Measurements from ENCODE around the gene THBS1. TPM values are rescaled to one million over a fixed set of nuclear protein-coding genes. Genes with fewer than 3 reads are reported as not detected.

THBS1 gene
- total RNA-seq, 4 donors from 2014 or later = 82.0 to 396 (median 89.6) TPM

- TF ChIP-seq CTCF (IDR thresholded peaks at IDR 0.05) = no peak
- TF ChIP-seq POLR2A (IDR thresholded peaks at IDR 0.05) = no peak
- no peak for TF ChIP-seq POLR2AphosphoS5 (IDR thresholded peaks at IDR 0.05)
- TF ChIP-seq EP300 (IDR thresholded peaks at IDR 0.05) = no peak
- 83% methylated on average over 8 of the region's 8 CpGs for WGBS
Measured at GRCh38 chr15:39595338-39596221, 14.7 kb downstream of the THBS1 start.

GRCh38 chr15:39596358-39597051, 15.6 kb downstream of the THBS1 start:
- no peak overlapping the region for H3K4me3 ChIP-seq
- DNase-seq (ENCODE audit: low spot score in 2 of 2) = no peak
- TF ChIP-seq EP300 (IDR thresholded peaks at IDR 0.05) = no peak
- no peak for TF ChIP-seq CTCF (IDR thresholded peaks at IDR 0.05)
- no peak for TF ChIP-seq POLR2A (IDR thresholded peaks at IDR 0.05)
- no peak for TF ChIP-seq POLR2AphosphoS5 (IDR thresholded peaks at IDR 0.05)
- peaks cover 43% of the 10 kb centered on the region for H3K36me3 ChIP-seq
- no peaks in the 10 kb centered on the region for H3K9me3 ChIP-seq
- no peaks in the 10 kb centered on the region for H3K27me3 ChIP-seq
- no peak overlapping the region for H3K27ac ChIP-seq
- H3K4me1 ChIP-seq = no peaks in the 10 kb centered on the region
- WGBS = 76% methylated on average over 5 of the region's 5 CpGs

More at GRCh38 chr15:39595338-39596221, 14.7 kb downstream of the THBS1 start:
- Histone ChIP-seq H3K36me3 (peaks cover 52% of the 10 kb centered on the region), H3K27ac (no peak overlapping the region), H3K27me3 (no peaks in the 10 kb centered on the region), H3K9me3 (no peaks in the 10 kb centered on the region), H3K4me3 (no peak overlapping the region), H3K4me1 (no peaks in the 10 kb centered on the region)
- DNase-seq (ENCODE audit: low spot score in 2 of 2) = no peak

- Histone ChIP-seq H3K27me3 (no peaks in the 10 kb centered on the region), H3K27ac (no peak overlapping the region), H3K4me1 (no peaks in the 10 kb centered on the region), H3K4me3 (no peak overlapping the region), H3K9me3 (no peaks in the 10 kb centered on the region), H3K36me3 (peaks cover 39% of the 10 kb centered on the region)
- 90% methylated on average over 2 of the region's 2 CpGs for WGBS
- TF ChIP-seq POLR2AphosphoS5 (IDR thresholded peaks at IDR 0.05) (no peak), POLR2A (IDR thresholded peaks at IDR 0.05) (no peak), EP300 (IDR thresholded peaks at IDR 0.05) (no peak), CTCF (IDR thresholded peaks at IDR 0.05) (no peak)
- DNase-seq (ENCODE audit: low spot score in 2 of 2) = no peak
Measured at GRCh38 chr15:39597336-39597735, 16.5 kb downstream of the THBS1 start.

- H3K4me3 ChIP-seq = no peak overlapping the region
- no peaks in the 10 kb centered on the region for H3K27me3 ChIP-seq
- H3K27ac ChIP-seq = no peak overlapping the region
- 92% methylated on average over 6 of the region's 6 CpGs for WGBS
- TF ChIP-seq POLR2AphosphoS5 (IDR thresholded peaks at IDR 0.05) = no peak
- no peak for TF ChIP-seq EP300 (IDR thresholded peaks at IDR 0.05)
- no peak for TF ChIP-seq POLR2A (IDR thresholded peaks at IDR 0.05)
- TF ChIP-seq CTCF (IDR thresholded peaks at IDR 0.05) = no peak
- H3K36me3 ChIP-seq = peaks cover 34% of the 10 kb centered on the region
- DNase-seq (ENCODE audit: low spot score in 2 of 2) = no peak
- H3K9me3 ChIP-seq = no peaks in the 10 kb centered on the region
- no peaks in the 10 kb centered on the region for H3K4me1 ChIP-seq
Measured at GRCh38 chr15:39597751-39598185, 16.9 kb downstream of the THBS1 start.

Data from suprapubic skin (tissue), 4 donors.